HCT116 (cell line): ENCODE results near the gene DDAH1. TPM values are rescaled to one million over a fixed set of nuclear protein-coding genes. Genes with fewer than 3 reads are reported as not detected.

ENCODE experiments used
- ATAC-seq: fragments of 200-7000 bp; cut with Tn5 transposase; 2 replicates; pipeline ENCODE4 v1.9.1; 2020; ENCODE audit warnings: mild to moderate bottlenecking, moderate library complexity
- BruUV-seq: library from RNA; stranded (reverse); fragments of 400-500 nt; replicated peaks from 2 replicates; lab custom pipeline; 2021; lab: Mats Ljungman, UMichigan
- CTCF ChIA-PET: fragments of 300-600 bp; sonication (Branson Sonifier 250); formaldehyde crosslinking; loops from one replicate; lab custom pipeline; 2021; ENCODE audit warnings: antibody characterized with exemption; lab: Charles Lee
- POLR2A ChIA-PET: fragments of 300-600, 350-600 bp; sonication (Branson Sonifier 250); formaldehyde crosslinking; loops from one replicate; lab custom pipeline; 2021; ENCODE audit warnings: antibody characterized with exemption; lab: Charles Lee
- RAD21 ChIA-PET, 2 experiments: fragments of 300-600 bp; sonication (Branson Sonifier 250); formaldehyde crosslinking; loops; one replicate each; lab custom pipeline; 2023; ENCODE audit warnings: low total read pairs in 2 of 2; ENCODE audit not compliant: uncharacterized antibody in 2 of 2, unreplicated experiment in 2 of 2, low non-redundant PET in 1 of 2; lab: Charles Lee
- DNase-seq: peaks from one replicate; pipeline ENCODE4 v3.0.0-alpha.2; 2010; ENCODE audit warnings: low read depth, low spot score
- H2AFZ ChIP-seq: fragments of 200-600 bp; shearing (Covaris generic), sonication (generic); 2 replicates; pipeline ENCODE4 v1.6.1; 2017; ENCODE audit warnings: low read depth, mixed run types, mixed read lengths, antibody characterized with exemption, low read length; ENCODE audit not compliant: poor library complexity, severe bottlenecking
- H3K27ac ChIP-seq: 2 replicates; pipeline ENCODE4 v1.5.1; 2012; ENCODE audit warnings: low read depth, low read length
- H3K27me3 ChIP-seq: fragments of 200-600 bp; sonication (generic); 2 replicates; pipeline ENCODE4 v1.6.1; 2016; ENCODE audit warnings: mixed run types, low read length, mixed read lengths; ENCODE audit not compliant: insufficient read depth
- H3K36me3 ChIP-seq, 2 experiments: fragments of 200-500 bp in 1 of 2; fragments of 200-600 bp in 1 of 2; sonication (Bioruptor generic) in 1 of 2; sonication (generic) in 1 of 2; 2 replicates each; pipeline versions ENCODE4 v1.5.1 to v1.6.1; 2014 to 2016; ENCODE audit warnings: low read length in 2 of 2, inconsistent platforms in 1 of 2, mixed read lengths in 1 of 2, mixed run types in 1 of 2; ENCODE audit not compliant: insufficient read depth in 2 of 2, control insufficient read depth in 1 of 2
- H3K4me1 ChIP-seq, 2 experiments: fragments of 200-600 bp in 1 of 2; sonication (generic) in 1 of 2; 2 replicates each; pipeline versions ENCODE4 v1.5.1 to v1.6.1; 2012 to 2017; ENCODE audit warnings: low read length in 2 of 2, inconsistent platforms in 1 of 2, mild to moderate bottlenecking in 1 of 2, mixed read lengths in 1 of 2, mixed run types in 1 of 2, moderate library complexity in 1 of 2; ENCODE audit not compliant: insufficient read depth in 2 of 2, control insufficient read depth in 1 of 2
- H3K4me2 ChIP-seq: fragments of 200-600 bp; sonication (generic); 2 replicates; pipeline ENCODE4 v1.6.1; 2017; ENCODE audit warnings: mixed run types, low read length, mixed read lengths
- H3K4me3 ChIP-seq, 2 experiments: fragments of 200-600 bp in 1 of 2; sonication (generic) in 1 of 2; replicated peaks in 1 of 2; 2 replicates each; pipeline ENCODE4 v1.5.1; 2011 to 2016; ENCODE audit warnings: low read length in 2 of 2, control low read depth in 1 of 2, low read depth in 1 of 2, mild to moderate bottlenecking in 1 of 2, mixed read lengths in 1 of 2, mixed run types in 1 of 2
- H3K79me2 ChIP-seq: fragments of 200-600 bp; sonication (generic); 2 replicates; pipeline ENCODE4 v1.6.1; 2017; ENCODE audit warnings: mild to moderate bottlenecking, mixed run types, low read length, moderate library complexity, mixed read lengths; ENCODE audit not compliant: insufficient read depth
- H3K9ac ChIP-seq: fragments of 200-600 bp; sonication (generic); 2 replicates; pipeline ENCODE4 v1.6.1; 2016; ENCODE audit warnings: low read length, mixed read lengths
- H3K9me2 ChIP-seq: fragments of 200-600 bp; sonication (generic), shearing (Covaris generic); 2 replicates; pipeline ENCODE4 v1.6.1; 2017; ENCODE audit warnings: mixed run types, mild to moderate bottlenecking, moderate library complexity; ENCODE audit not compliant: insufficient read depth
- H3K9me3 ChIP-seq, 2 experiments: fragments of 200-500 bp in 1 of 2; fragments of 200-600 bp in 1 of 2; sonication (Bioruptor generic) in 1 of 2; sonication (generic) in 1 of 2; 2 replicates each; pipeline ENCODE4 v1.6.1; 2014 to 2017; ENCODE audit warnings: low read length in 2 of 2, mixed read lengths in 2 of 2, inconsistent platforms in 1 of 2, low read depth in 1 of 2, mild to moderate bottlenecking in 1 of 2, mixed run types in 1 of 2, moderate library complexity in 1 of 2; ENCODE audit not compliant: control insufficient read depth in 1 of 2, insufficient read depth in 1 of 2
- H4K20me1 ChIP-seq: fragments of 200-600 bp; sonication (generic), shearing (Covaris generic); 2 replicates; pipeline ENCODE4 v1.6.1; 2017; ENCODE audit warnings: mixed run types, mild to moderate bottlenecking, moderate library complexity; ENCODE audit not compliant: insufficient read depth
- CBX3 ChIP-seq: IDR thresholded peaks from 2 replicates; pipeline ENCODE4 v1.6.1; 2012; ENCODE audit warnings: low read depth
- EZH2 ChIP-seq: fragments of 200-600 bp; sonication (generic); IDR thresholded peaks from 2 replicates; pipeline ENCODE4 v1.6.1; 2017; ENCODE audit warnings: antibody characterized with exemption, mixed run types
- EZH2phosphoT487 ChIP-seq: fragments of 200-600 bp; IDR thresholded peaks from 2 replicates; pipeline ENCODE4 v1.6.1; 2018; ENCODE audit warnings: antibody characterized with exemption, borderline replicate concordance
- JUND ChIP-seq: IDR thresholded peaks from 2 replicates; pipeline ENCODE4 v1.6.1; 2012
- MAX ChIP-seq: IDR thresholded peaks from 2 replicates; pipeline ENCODE4 v1.6.1; 2012
- POLR2A ChIP-seq: IDR thresholded peaks from 2 replicates; pipeline ENCODE4 v1.7.0; 2011; ENCODE audit warnings: borderline replicate concordance; ENCODE audit not compliant: insufficient read depth, insufficient read length; ENCODE audit errors: extremely low read depth
- POLR2AphosphoS5 ChIP-seq: IDR thresholded peaks from 2 replicates; pipeline ENCODE4 v1.6.1; 2011; ENCODE audit warnings: mild to moderate bottlenecking, low read depth, low read length, moderate library complexity
- RAD21 ChIP-seq: IDR thresholded peaks from 2 replicates; pipeline ENCODE4 v1.6.1; 2012; ENCODE audit warnings: low read depth, mild to moderate bottlenecking
- REST ChIP-seq: IDR thresholded peaks from 2 replicates; pipeline ENCODE4 v1.6.1; 2012; ENCODE audit warnings: low read depth
- SIN3A ChIP-seq: IDR thresholded peaks from 2 replicates; pipeline ENCODE4 v1.6.1; 2012; ENCODE audit warnings: low read depth
- SP1 ChIP-seq: IDR thresholded peaks from 2 replicates; pipeline ENCODE4 v1.6.1; 2012; ENCODE audit warnings: low read depth
- TCF7L2 ChIP-seq: IDR thresholded peaks from 2 replicates; pipeline ENCODE4 v1.7.0; 2011; ENCODE audit warnings: borderline replicate concordance, inconsistent platforms; ENCODE audit not compliant: insufficient read depth, insufficient read length; ENCODE audit errors: extremely low read depth
- ZBTB33 ChIP-seq: IDR thresholded peaks from 2 replicates; pipeline ENCODE4 v1.6.1; 2011; ENCODE audit warnings: mild to moderate bottlenecking, low read length, moderate library complexity; ENCODE audit not compliant: insufficient replicate concordance; ENCODE audit errors: extremely low read depth
- intact Hi-C: fragments of 100-400 bp; cut with micrococcal nuclease; formaldehyde crosslinking; loops from 2 replicates; pipeline ENCODE4 v1.10.0; 2022
- total RNA-seq: library from RNA; stranded (reverse); gene quantifications from one replicate; pipeline ENCODE4 v1.2.1, GENCODE V29; 2021; ENCODE audit not compliant: unreplicated experiment

Gene DDAH1
- total RNA-seq, 1 experiment from 2014 or later: 16.6 TPM

GRCh38 chr1:85462931-85463649 is 1.9 kb downstream of the DDAH1 start:
- no peak for DNase-seq
- peaks cover 14 to 27% of the 10 kb centered on the region in 2 experiments; a peak in 3 of 4 replicates for H3K4me1 ChIP-seq
- no peaks in the 10 kb centered on the region for H3K27me3 ChIP-seq
- no peaks in the 10 kb centered on the region for H3K9me2 ChIP-seq
- no peak overlapping the region for H3K4me3 ChIP-seq
- peaks cover 12% of the 10 kb centered on the region for H3K79me2 ChIP-seq
- H2AFZ ChIP-seq: no peak overlapping the region
- H4K20me1 ChIP-seq: no peaks in the 10 kb centered on the region
- no peak for TF ChIP-seq EZH2phosphoT487
- no peak for TF ChIP-seq EZH2
- no peak for TF ChIP-seq REST
- no peak for TF ChIP-seq POLR2AphosphoS5
- no peak for TF ChIP-seq SIN3A
- TF ChIP-seq RAD21: no peak
- TF ChIP-seq CBX3: no peak
- no peak for TF ChIP-seq POLR2A
- TF ChIP-seq ZBTB33: no peak
- no peak for TF ChIP-seq JUND
- TF ChIP-seq TCF7L2: no peak
- TF ChIP-seq SP1: no peak
- TF ChIP-seq MAX: no peak
- POLR2A ChIA-PET: no interaction called here
- peak overlapping the region; percentile 90 for H3K4me2 ChIP-seq
- no peaks in the 10 kb centered on the region for H3K36me3 ChIP-seq
- intact Hi-C loops: no loop called here
- CTCF ChIA-PET: interaction anchor here (0.9 to 1.6 kb wide), 2 partner anchors 33 to 155 kb away, joined by 3 to 5 read pairs; no protein-coding TSS in a partner anchor
- RAD21 ChIA-PET: no interaction called here
- BruUV-seq: no TSS peak
- no peak for ATAC-seq
- no peak overlapping the region for H3K9ac ChIP-seq
- H3K27ac ChIP-seq: no peak overlapping the region
- no peaks in the 10 kb centered on the region for H3K9me3 ChIP-seq
